Endothelial cell of umbilical vein (primary cell): ENCODE data around the gene CD83. TPM values are rescaled to one million over a fixed set of nuclear protein-coding genes. Genes with fewer than 3 reads are reported as not detected.

Experiments
- BruUV-seq: library from RNA; stranded (reverse); fragments of 400-500 nt; replicated peaks from 2 replicates; lab custom pipeline; 2021; lab: Mats Ljungman, UMichigan
- CTCF ChIA-PET: fragments of 300-600, 350-600 bp; sonication (Branson Sonifier 250); formaldehyde crosslinking; loops from one replicate; lab custom pipeline; 2021; ENCODE audit warnings: antibody characterized with exemption, inconsistent platforms; lab: Charles Lee
- POLR2A ChIA-PET: fragments of 300-600, 350-600 bp; sonication (Branson Sonifier 250); formaldehyde crosslinking; loops from one replicate; lab custom pipeline; 2021; ENCODE audit warnings: antibody characterized with exemption, inconsistent platforms; lab: Charles Lee
- DNase-seq: peaks from one replicate; pipeline ENCODE4 v3.0.0-alpha.2; 2011; ENCODE audit warnings: low read depth, low spot score
- FAIRE-seq: peaks from 2 replicates; lab custom pipeline; 2011; peaks lifted over from hg19 to GRCh38; lab: Jason Lieb, UNC
- H2AFZ ChIP-seq: 2 replicates; pipeline ENCODE4 v1.6.0; 2012; ENCODE audit warnings: low read depth, low read length, control low read depth, inconsistent platforms
- H3K27ac ChIP-seq: 2 replicates; pipeline ENCODE4 v1.5.1; 2011; ENCODE audit warnings: low read depth, mild to moderate bottlenecking, control low read depth, low read length, moderate library complexity; ENCODE audit not compliant: insufficient read depth
- H3K27me3 ChIP-seq, 2 experiments: 2 replicates each; pipeline versions ENCODE4 v1.6.0 to v1.6.1; 2011; ENCODE audit warnings: low read length in 2 of 2, mixed read lengths in 1 of 2; ENCODE audit not compliant: control insufficient read depth in 2 of 2, insufficient read depth in 2 of 2
- H3K36me3 ChIP-seq, 2 experiments: 2 replicates in 1 of 2; 3 replicates in 1 of 2; pipeline ENCODE4 v1.5.1; 2011; ENCODE audit warnings: low read length in 2 of 2, mild to moderate bottlenecking in 1 of 2, moderate library complexity in 1 of 2; ENCODE audit not compliant: control insufficient read depth in 2 of 2, insufficient read depth in 2 of 2; ENCODE audit errors: extremely low read depth in 1 of 2
- H3K4me1 ChIP-seq: 3 replicates; pipeline ENCODE4 v1.5.1; 2011; ENCODE audit warnings: mild to moderate bottlenecking, low read length; ENCODE audit not compliant: control insufficient read depth, insufficient read depth; ENCODE audit errors: extremely low read depth
- H3K4me2 ChIP-seq: 2 replicates; pipeline ENCODE4 v1.6.1; 2011; ENCODE audit warnings: low read length, control low read depth, mixed read lengths; ENCODE audit not compliant: insufficient read depth
- H3K4me3 ChIP-seq, 3 experiments: fragments of 200-600 bp in 1 of 3; sonication (generic), shearing (Covaris generic) in 1 of 3; replicated peaks in 1 of 3; 2 replicates each; pipeline ENCODE4 v1.5.1; 2011 to 2016; ENCODE audit warnings: control low read depth in 3 of 3, low read length in 3 of 3, mild to moderate bottlenecking in 2 of 3, inconsistent platforms in 1 of 3, low read depth in 1 of 3, moderate library complexity in 1 of 3; ENCODE audit not compliant: insufficient read depth in 1 of 3
- H3K79me2 ChIP-seq: 2 replicates; pipeline ENCODE4 v1.6.0; 2012; ENCODE audit warnings: low read length, inconsistent platforms; ENCODE audit not compliant: control insufficient read depth, insufficient read depth
- H3K9ac ChIP-seq: replicated peaks from 2 replicates; pipeline ENCODE3; 2011; ENCODE audit warnings: low read length, control low read depth; ENCODE audit not compliant: insufficient read depth; ENCODE audit errors: extremely low read depth
- H3K9me1 ChIP-seq: replicated peaks from 3 replicates; pipeline ENCODE4 v1.6.0; 2011; ENCODE audit warnings: mild to moderate bottlenecking, low read length; ENCODE audit not compliant: control insufficient read depth, insufficient read depth; ENCODE audit errors: extremely low read depth
- H3K9me3 ChIP-seq: replicated peaks from 2 replicates; pipeline ENCODE4 v1.5.1; 2012; ENCODE audit warnings: low read length, inconsistent platforms; ENCODE audit not compliant: control insufficient read depth, insufficient read depth
- H4K20me1 ChIP-seq: replicated peaks from 2 replicates; pipeline ENCODE3; 2011; ENCODE audit warnings: mild to moderate bottlenecking, low read length; ENCODE audit not compliant: control insufficient read depth, insufficient read depth; ENCODE audit errors: extremely low read depth
- EZH2 ChIP-seq: IDR thresholded peaks from 2 replicates; pipeline ENCODE4 v1.6.1; 2012; ENCODE audit warnings: borderline replicate concordance, low read depth, mild to moderate bottlenecking, moderate library complexity, low read length, inconsistent platforms; ENCODE audit not compliant: severe bottlenecking
- FOS ChIP-seq: IDR thresholded peaks from 2 replicates; pipeline ENCODE4 v1.6.1; 2011; ENCODE audit warnings: mild to moderate bottlenecking, low read length, moderate library complexity, borderline replicate concordance; ENCODE audit not compliant: insufficient read depth
- GATA2 ChIP-seq: IDR thresholded peaks from 2 replicates; pipeline ENCODE4 v1.7.0; 2011; ENCODE audit warnings: low read depth, mild to moderate bottlenecking, moderate library complexity, mixed read lengths, low read length; ENCODE audit not compliant: insufficient read length, insufficient read depth
- JUN ChIP-seq: IDR thresholded peaks from 2 replicates; pipeline ENCODE4 v1.6.1; 2011; ENCODE audit warnings: borderline replicate concordance, low read depth; ENCODE audit not compliant: insufficient read length, insufficient read depth
- MYC ChIP-seq: IDR thresholded peaks from one replicate; pipeline ENCODE4 v1.6.1; 2011; ENCODE audit warnings: mild to moderate bottlenecking, low read depth, low read length
- POLR2A ChIP-seq: IDR thresholded peaks from 2 replicates; pipeline ENCODE4 v1.6.1; 2012; ENCODE audit warnings: low read depth, mild to moderate bottlenecking, control low read depth, low read length
- POLR2AphosphoS5 ChIP-seq: IDR thresholded peaks from 2 replicates; pipeline ENCODE4 v1.6.1; 2012; ENCODE audit warnings: low read depth, mild to moderate bottlenecking, control low read depth, low read length, moderate library complexity; ENCODE audit not compliant: insufficient read depth
- dilution Hi-C: fragments of 300-500 bp; cut with MboI; formaldehyde crosslinking; loops from one replicate; pipeline ENCODE4 v1.15.0; 2019; ENCODE audit warnings: low sequenced_read_pairs; ENCODE audit not compliant: extremely low pct_ligation_motif_present
- intact Hi-C: fragments of 100-400 bp; cut with micrococcal nuclease; formaldehyde crosslinking; loops from one replicate; pipeline ENCODE4 v1.10.0; 2022
- polyA plus RNA-seq, 4 experiments: library from polyadenylated mRNA; depleted of rRNA in 3 of 4; stranded (reverse) in 3 of 4; unstranded in 1 of 4; fragments of >200 nt; gene quantifications; 2 replicates each; pipeline versions ENCODE4 v1.2.1 to v1.2.3, GENCODE V29; 2011 to 2012; ENCODE audit warnings: missing spikeins in 1 of 4
- small RNA-seq: library from RNA; depleted of rRNA; stranded (forward); fragments of <200 nt; gene quantifications from one replicate; pipeline ENCODE3, GENCODE V24; 2012; ENCODE audit warnings: low replicate concordance, low read depth; ENCODE audit not compliant: insufficient read depth, insufficient read length
- total RNA-seq: library from RNA; stranded (reverse); gene quantifications from 2 replicates; pipeline ENCODE4 v1.2.3, GENCODE V29; 2021
- TF ChIP-seq, protein P1 (sequence below): IDR thresholded peaks from 2 replicates; pipeline ENCODE4 v1.6.1; 2011; ENCODE audit not compliant: insufficient read depth, insufficient read length

Gene CD83
- total and polyA plus RNA-seq, 2 donors (not counting 3 experiments of a cell fraction or from before 2014, with no cell fraction given), result 0.40 to 0.46 TPM

DNA sequence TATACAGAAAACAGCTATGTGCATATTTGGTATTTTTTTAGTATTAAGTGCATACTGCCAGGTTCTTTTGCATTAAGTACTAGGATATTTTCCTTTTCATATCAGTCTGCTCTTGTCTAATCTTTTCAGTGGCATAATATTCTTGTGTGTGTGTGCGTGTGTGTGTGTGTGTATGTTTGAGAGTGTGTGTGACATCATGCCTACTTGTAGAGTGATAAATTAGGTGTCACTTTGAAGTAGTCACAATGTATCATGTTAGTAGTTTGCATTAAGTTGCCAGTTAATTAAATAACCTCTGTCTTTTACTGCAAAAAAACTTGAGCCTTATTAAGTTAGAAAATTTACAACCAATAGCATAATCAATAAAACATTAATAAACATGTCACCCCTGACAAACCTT, 65.3 kb downstream of the CD83 start:
- FAIRE-seq, result no peak
- dilution Hi-C loops, result no loop called here
- POLR2A ChIA-PET, result no interaction called here

More for the DNA sequence above, 65.3 kb downstream of the CD83 start:
- no peaks in the 10 kb centered on the region for H3K79me2 ChIP-seq
- BruUV-seq, result no TSS peak
- no peak for DNase-seq
- H3K4me2 ChIP-seq, result no peak overlapping the region
- no peaks in the 10 kb centered on the region for H4K20me1 ChIP-seq
- no peak for TF ChIP-seq FOS
- TF ChIP-seq, protein P1, sequence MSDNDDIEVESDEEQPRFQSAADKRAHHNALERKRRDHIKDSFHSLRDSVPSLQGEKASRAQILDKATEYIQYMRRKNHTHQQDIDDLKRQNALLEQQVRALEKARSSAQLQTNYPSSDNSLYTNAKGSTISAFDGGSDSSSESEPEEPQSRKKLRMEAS, result no peak
- TF ChIP-seq JUN, result no peak
- TF ChIP-seq POLR2A, result no peak
- no peak for TF ChIP-seq GATA2
- no peak for TF ChIP-seq POLR2AphosphoS5
- no peak for TF ChIP-seq EZH2
- no peak for TF ChIP-seq MYC
- no peaks in the 10 kb centered on the region for H3K4me1 ChIP-seq
- no peaks in the 10 kb centered on the region for H3K9me3 ChIP-seq
- no peaks in the 10 kb centered on the region for H3K36me3 ChIP-seq
- H3K4me3 ChIP-seq, result no peak overlapping the region
- no peak overlapping the region for H3K9ac ChIP-seq
- no peak overlapping the region for H2AFZ ChIP-seq
- intact Hi-C loops, result no loop called here
- H3K27me3 ChIP-seq, result no peaks in the 10 kb centered on the region
- no peaks in the 10 kb centered on the region for H3K9me1 ChIP-seq
- CTCF ChIA-PET, result no interaction called here
- H3K27ac ChIP-seq, result no peak overlapping the region

Small RNA genes within 50 kb of the gene (small RNA-seq; reads per million reads assigned to genes)
- gene RNU7-133P, result not detected

Other genes with a start within 250 kb of the CD83 start
- 0.78 and 0.93 TPM in 2 replicates for gene RNF182, start 192.8 kb upstream of the CD83 start, total RNA-seq
- gene RNF182, start 192.8 kb upstream of the CD83 start, polyA plus RNA-seq, result 0.43 and 0.64 TPM in 2 replicates